ENCODE measurements around the gene DENND1A. TPM values are rescaled to one million over a fixed set of nuclear protein-coding genes. Genes with fewer than 3 reads are reported as not detected.

DENND1A gene
- total RNA-seq, 1 experiment from 2014 or later = 19.7 TPM

GRCh38 chr9:123487944-123488548 is 441.9 kb downstream of the DENND1A start:
- ATAC-seq (no peak), DNase-seq (ENCODE audit: low read depth, low spot score) (no peak)
- Histone ChIP-seq H3K4me3 (ENCODE audit: low read depth in 2 of 2, low read length in 2 of 2) (no peak overlapping the region), H3K27me3 (ENCODE audit: control insufficient read depth, insufficient read depth, low read length) (no peaks in the 10 kb centered on the region), H3K36me3 (ENCODE audit: control insufficient read depth, insufficient read depth, low read length) (no peaks in the 10 kb centered on the region), H3K9me3 (ENCODE audit: control insufficient read depth, insufficient read depth, low read depth, low read length) (no peaks in the 10 kb centered on the region), H3K27ac (ENCODE audit: low read length) (no peak overlapping the region), H3K4me1 (ENCODE audit: control insufficient read depth, insufficient read depth, low read length) (no peaks in the 10 kb centered on the region)
- POLR2A ChIA-PET = no interaction called here
- TF ChIP-seq TCF7L2 (IDR thresholded peaks at IDR 0.05; ENCODE audit: low read depth, low read length) (no peak), SIN3A (IDR thresholded peaks at IDR 0.05; ENCODE audit: borderline replicate concordance, insufficient read depth, low read depth, low read length) (no peak), POLR2AphosphoS5 (IDR thresholded peaks at IDR 0.05; ENCODE audit: low read depth, low read length) (no peak)
- TF ChIP-seq, protein P1, sequence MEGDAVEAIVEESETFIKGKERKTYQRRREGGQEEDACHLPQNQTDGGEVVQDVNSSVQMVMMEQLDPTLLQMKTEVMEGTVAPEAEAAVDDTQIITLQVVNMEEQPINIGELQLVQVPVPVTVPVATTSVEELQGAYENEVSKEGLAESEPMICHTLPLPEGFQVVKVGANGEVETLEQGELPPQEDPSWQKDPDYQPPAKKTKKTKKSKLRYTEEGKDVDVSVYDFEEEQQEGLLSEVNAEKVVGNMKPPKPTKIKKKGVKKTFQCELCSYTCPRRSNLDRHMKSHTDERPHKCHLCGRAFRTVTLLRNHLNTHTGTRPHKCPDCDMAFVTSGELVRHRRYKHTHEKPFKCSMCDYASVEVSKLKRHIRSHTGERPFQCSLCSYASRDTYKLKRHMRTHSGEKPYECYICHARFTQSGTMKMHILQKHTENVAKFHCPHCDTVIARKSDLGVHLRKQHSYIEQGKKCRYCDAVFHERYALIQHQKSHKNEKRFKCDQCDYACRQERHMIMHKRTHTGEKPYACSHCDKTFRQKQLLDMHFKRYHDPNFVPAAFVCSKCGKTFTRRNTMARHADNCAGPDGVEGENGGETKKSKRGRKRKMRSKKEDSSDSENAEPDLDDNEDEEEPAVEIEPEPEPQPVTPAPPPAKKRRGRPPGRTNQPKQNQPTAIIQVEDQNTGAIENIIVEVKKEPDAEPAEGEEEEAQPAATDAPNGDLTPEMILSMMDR (IDR thresholded peaks at IDR 0.05) = no peak
- TF ChIP-seq, protein P2, sequence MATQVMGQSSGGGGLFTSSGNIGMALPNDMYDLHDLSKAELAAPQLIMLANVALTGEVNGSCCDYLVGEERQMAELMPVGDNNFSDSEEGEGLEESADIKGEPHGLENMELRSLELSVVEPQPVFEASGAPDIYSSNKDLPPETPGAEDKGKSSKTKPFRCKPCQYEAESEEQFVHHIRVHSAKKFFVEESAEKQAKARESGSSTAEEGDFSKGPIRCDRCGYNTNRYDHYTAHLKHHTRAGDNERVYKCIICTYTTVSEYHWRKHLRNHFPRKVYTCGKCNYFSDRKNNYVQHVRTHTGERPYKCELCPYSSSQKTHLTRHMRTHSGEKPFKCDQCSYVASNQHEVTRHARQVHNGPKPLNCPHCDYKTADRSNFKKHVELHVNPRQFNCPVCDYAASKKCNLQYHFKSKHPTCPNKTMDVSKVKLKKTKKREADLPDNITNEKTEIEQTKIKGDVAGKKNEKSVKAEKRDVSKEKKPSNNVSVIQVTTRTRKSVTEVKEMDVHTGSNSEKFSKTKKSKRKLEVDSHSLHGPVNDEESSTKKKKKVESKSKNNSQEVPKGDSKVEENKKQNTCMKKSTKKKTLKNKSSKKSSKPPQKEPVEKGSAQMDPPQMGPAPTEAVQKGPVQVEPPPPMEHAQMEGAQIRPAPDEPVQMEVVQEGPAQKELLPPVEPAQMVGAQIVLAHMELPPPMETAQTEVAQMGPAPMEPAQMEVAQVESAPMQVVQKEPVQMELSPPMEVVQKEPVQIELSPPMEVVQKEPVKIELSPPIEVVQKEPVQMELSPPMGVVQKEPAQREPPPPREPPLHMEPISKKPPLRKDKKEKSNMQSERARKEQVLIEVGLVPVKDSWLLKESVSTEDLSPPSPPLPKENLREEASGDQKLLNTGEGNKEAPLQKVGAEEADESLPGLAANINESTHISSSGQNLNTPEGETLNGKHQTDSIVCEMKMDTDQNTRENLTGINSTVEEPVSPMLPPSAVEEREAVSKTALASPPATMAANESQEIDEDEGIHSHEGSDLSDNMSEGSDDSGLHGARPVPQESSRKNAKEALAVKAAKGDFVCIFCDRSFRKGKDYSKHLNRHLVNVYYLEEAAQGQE (IDR thresholded peaks at IDR 0.05; ENCODE audit: insufficient read depth in 1 of 2, low read depth in 2 of 2, low read length in 1 of 2) = no peak
- in situ Hi-C loops (cut with HindIII; ENCODE audit: low pct_unique_long_range_greater_than_20kb, low sequenced_read_pairs) (no loop called here), intact Hi-C loops (cut with micrococcal nuclease; ENCODE audit: unreplicated experiment) (no loop called here)
- CTCF ChIA-PET = no interaction called here
- no TSS peak for BruUV-seq (replicated peaks)

- Histone ChIP-seq H3K4me1 (ENCODE audit: control insufficient read depth, insufficient read depth, low read length) (no peaks in the 10 kb centered on the region), H3K27ac (ENCODE audit: low read length) (no peak overlapping the region), H3K27me3 (ENCODE audit: control insufficient read depth, insufficient read depth, low read length) (no peaks in the 10 kb centered on the region), H3K36me3 (ENCODE audit: control insufficient read depth, insufficient read depth, low read length) (no peaks in the 10 kb centered on the region), H3K9me3 (ENCODE audit: control insufficient read depth, insufficient read depth, low read depth, low read length) (no peaks in the 10 kb centered on the region), H3K4me3 (ENCODE audit: low read depth in 2 of 2, low read length in 2 of 2) (no peak overlapping the region)
- POLR2A ChIA-PET = no interaction called here
- no TSS peak for BruUV-seq (replicated peaks)
- in situ Hi-C loops (cut with HindIII; ENCODE audit: low pct_unique_long_range_greater_than_20kb, low sequenced_read_pairs) (no loop called here), intact Hi-C loops (cut with micrococcal nuclease; ENCODE audit: unreplicated experiment) (no loop called here)
- ATAC-seq (no peak), DNase-seq (ENCODE audit: low read depth, low spot score) (no peak)
- CTCF ChIA-PET = no interaction called here
- TF ChIP-seq TCF7L2 (IDR thresholded peaks at IDR 0.05; ENCODE audit: low read depth, low read length) (no peak), SIN3A (IDR thresholded peaks at IDR 0.05; ENCODE audit: borderline replicate concordance, insufficient read depth, low read depth, low read length) (no peak), POLR2AphosphoS5 (IDR thresholded peaks at IDR 0.05; ENCODE audit: low read depth, low read length) (no peak)
- TF ChIP-seq, protein P1 (IDR thresholded peaks at IDR 0.05) = no peak
- TF ChIP-seq, protein P2 (IDR thresholded peaks at IDR 0.05; ENCODE audit: insufficient read depth in 1 of 2, low read depth in 2 of 2, low read length in 1 of 2) = no peak
Measured at GRCh38 chr9:123486431-123486830, 443.5 kb downstream of the DENND1A start.
